Sigmoid colon (tissue), 7 donors: Measurements from ENCODE around the gene SF1. TPM values are rescaled to one million over a fixed set of nuclear protein-coding genes. Genes with fewer than 3 reads are reported as not detected.

Source experiments
- DNase-seq: peaks from one replicate; pipeline ENCODE4 v3.0.0-alpha.2; 2019
- H3K27ac ChIP-seq, 4 donors: fragments of 200-600 bp; sonication (generic); one replicate each; pipeline ENCODE4 v1.5.1; 2016 to 2019; ENCODE audit warnings: mild to moderate bottlenecking in 1 of 4
- H3K27me3 ChIP-seq, 3 donors: fragments of 200-600 bp; sonication (generic); one replicate each; pipeline ENCODE4 v1.5.1; 2019; ENCODE audit warnings: mild to moderate bottlenecking in 1 of 3
- H3K36me3 ChIP-seq, 4 donors: fragments of 200-600 bp; sonication (generic); one replicate each; pipeline ENCODE4 v1.5.1; 2016 to 2019
- H3K4me1 ChIP-seq, 4 donors: fragments of 200-600 bp; sonication (generic); one replicate each; pipeline ENCODE4 v1.5.1; 2017 to 2019
- H3K4me3 ChIP-seq, 4 donors: fragments of 200-600 bp; sonication (generic); one replicate each; pipeline ENCODE4 v1.5.1; 2017 to 2019; ENCODE audit warnings: mild to moderate bottlenecking in 2 of 4, moderate library complexity in 1 of 4
- H3K9me3 ChIP-seq, 4 donors: fragments of 200-600 bp in 3 of 4; sonication (generic) in 3 of 4; one replicate each; pipeline versions ENCODE4 v1.5.1 to v1.6.1; 2013 to 2019
- CTCF ChIP-seq, 4 experiments: fragments of 450-650 bp in 3 of 4; fragments of 200-600 bp in 1 of 4; IDR thresholded peaks; one replicate each; pipeline ENCODE4 v1.5.1; 2016 to 2019; ENCODE audit warnings: antibody characterized with exemption in 4 of 4, mild to moderate bottlenecking in 3 of 4, moderate library complexity in 2 of 4
- EP300 ChIP-seq, 4 donors: sonication (generic); formaldehyde crosslinking; IDR thresholded peaks; one replicate each; pipeline ENCODE4 v1.6.1; 2017; ENCODE audit warnings: antibody characterized with exemption in 4 of 4
- POLR2A ChIP-seq, 2 donors: fragments of 450-650 bp; IDR thresholded peaks; one replicate each; pipeline ENCODE4 v1.6.1; 2016; ENCODE audit warnings: antibody characterized with exemption in 2 of 2, mild to moderate bottlenecking in 2 of 2, moderate library complexity in 2 of 2
- POLR2AphosphoS5 ChIP-seq, 4 donors: sonication (generic); formaldehyde crosslinking; IDR thresholded peaks; one replicate each; pipeline ENCODE4 v1.6.1; 2017; ENCODE audit warnings: antibody characterized with exemption in 4 of 4
- WGBS, 2 donors: extraction: QIAGEN DNeasy Blood & Tissue Kit; methylation state at CpG; one replicate each; pipeline ENCODE4 v1.1.7; 2013; 5-methylcytosine and 5-hydroxymethylcytosine counted together
- intact Hi-C: fragments of 100-400 bp; cut with DNase I; formaldehyde crosslinking; loops from one replicate; pipeline ENCODE4 v1.15.1; 2023
- polyA plus RNA-seq, 3 donors: library from polyadenylated mRNA; stranded (reverse); fragments of 200-250 nt; gene quantifications; one replicate each; pipeline ENCODE4 v1.2.3, GENCODE V29; 2013
- total RNA-seq, 4 donors: library from RNA; depleted of rRNA; stranded (reverse); fragments of >200 nt; gene quantifications; one replicate each; pipeline ENCODE4 v1.1.0, GENCODE V29; 2016
- donor health status: healthy with polysubstance abuse.
- donor health status: Bipolar disorder and iron deficiency.
- donor health status: healthy.

The SF1 gene
- total and polyA plus RNA-seq, 7 donors, result 36.5 to 381 (median 185) TPM

GRCh38 chr11:64750361-64751054 is 27.8 kb downstream of the SF1 start:
- Histone ChIP-seq H3K36me3 (peaks cover 0 to 47% (median 16%) of the 10 kb centered on the region in 4 donors), H3K9me3 (no peaks in the 10 kb centered on the region), H3K4me3 (no peak overlapping the region), H3K27me3 (no peaks in the 10 kb centered on the region), H3K4me1 (peaks cover 0 to 9% (median 6%) of the 10 kb centered on the region in 4 donors), H3K27ac (no peak overlapping the region)
- TF ChIP-seq POLR2AphosphoS5 (IDR thresholded peaks at IDR 0.05) (no peak), POLR2A (IDR thresholded peaks at IDR 0.05) (no peak), EP300 (IDR thresholded peaks at IDR 0.05) (no peak), CTCF (IDR thresholded peaks at IDR 0.05) (no peak)
- intact Hi-C loops, result no loop called here
- 90 to 95% methylated on average over 13 of the region's 13 CpGs for WGBS, 2 donors
- DNase-seq, result peak; percentile 63

- H3K27me3 ChIP-seq, result no peaks in the 10 kb centered on the region
- H3K27ac ChIP-seq, result peak overlapping the region; percentile 95 to 98 (median 96)
- peaks cover 0 to 32% (median 27%) of the 10 kb centered on the region in 4 donors for H3K4me1 ChIP-seq
- no peak overlapping the region for H3K4me3 ChIP-seq
- H3K9me3 ChIP-seq, result no peaks in the 10 kb centered on the region
- peaks cover 0 to 30% (median 8%) of the 10 kb centered on the region in 4 donors for H3K36me3 ChIP-seq
- intact Hi-C loops, result no loop called here
- no peak for DNase-seq
- WGBS, 2 donors, result 90 to 92% methylated on average over 15 of the region's 15 CpGs
- TF ChIP-seq POLR2AphosphoS5 (IDR thresholded peaks at IDR 0.05) (no peak), EP300 (IDR thresholded peaks at IDR 0.05) (no peak), CTCF (IDR thresholded peaks at IDR 0.05) (no peak), POLR2A (IDR thresholded peaks at IDR 0.05) (no peak)
Measured at GRCh38 chr11:64747961-64748665, 30.2 kb downstream of the SF1 start.

GRCh38 chr11:64746486-64746885 is 31.9 kb downstream of the SF1 start:
- Histone ChIP-seq H3K36me3 (peaks cover 0 to 16% (median 1%) of the 10 kb centered on the region in 4 donors), H3K9me3 (no peaks in the 10 kb centered on the region), H3K27ac (peak overlapping the region; percentile 95 to 98 (median 96)), H3K27me3 (no peaks in the 10 kb centered on the region), H3K4me1 (peaks cover 0 to 48% (median 42%) of the 10 kb centered on the region in 4 donors), H3K4me3 (peak overlapping the region in 1 of 4 donors; percentile 86)
- intact Hi-C loops, result no loop called here
- 77% methylated on average over 10 of the region's 10 CpGs for WGBS, 2 donors
- no peak for DNase-seq
- TF ChIP-seq CTCF (IDR thresholded peaks at IDR 0.05) (no peak), EP300 (IDR thresholded peaks at IDR 0.05) (no peak), POLR2A (IDR thresholded peaks at IDR 0.05) (no peak), POLR2AphosphoS5 (IDR thresholded peaks at IDR 0.05) (no peak)

GRCh38 chr11:64745521-64746328 is 32.6 kb downstream of the SF1 start:
- Histone ChIP-seq H3K36me3 (peaks cover 0 to 8% (median 0%) of the 10 kb centered on the region in 4 donors), H3K4me3 (peak overlapping the region; percentile 30 to 86 (median 68)), H3K9me3 (no peaks in the 10 kb centered on the region), H3K27ac (peak overlapping the region; percentile 95 to 98 (median 96)), H3K27me3 (no peaks in the 10 kb centered on the region), H3K4me1 (peaks cover 0 to 50% (median 45%) of the 10 kb centered on the region in 4 donors)
- DNase-seq, result peak; percentile 97
- intact Hi-C loops, result loop anchor here (2.0 kb wide), 1 partner anchor 33 kb away; the partner anchor contains the start of gene SF1
- 1 to 4% methylated on average over 52 of the region's 52 CpGs for WGBS, 2 donors
- TF ChIP-seq POLR2AphosphoS5 (IDR thresholded peaks at IDR 0.05) (peak; percentile 88 to 93 (median 92)), EP300 (IDR thresholded peaks at IDR 0.05) (peak in 1 of 4 donors; percentile 9), CTCF (IDR thresholded peaks at IDR 0.05) (no peak), POLR2A (IDR thresholded peaks at IDR 0.05) (peak; percentile 65 to 77)
